GM04503 (cell line): Measurements from ENCODE around the gene TASOR.

Experiments used
- DNase-seq: peaks from one replicate; pipeline ENCODE4 v3.0.0-alpha.2; 2012; ENCODE audit warnings: low read depth

The TASOR gene

GRCh38 chr3:56688191-56688590 is 5.1 kb upstream of the TASOR start:
- no peak for DNase-seq

- DNase-seq = no peak
These were observed 964 bp upstream of the TASOR start for GRCh38 chr3:56684029-56684428.

GRCh38 chr3:56682462-56683121 is 473 bp downstream of the TASOR start:
- DNase-seq = peak; percentile 26

GRCh38 chr3:56681984-56682461 is 1.0 kb downstream of the TASOR start:
- no peak for DNase-seq

- no peak for DNase-seq
These were observed 2.9 kb downstream of the TASOR start for GRCh38 chr3:56680054-56680580.

- no peak for DNase-seq
These were observed 5.8 kb downstream of the TASOR start for GRCh38 chr3:56677286-56677685.

GRCh38 chr3:56673781-56674457 is 9.1 kb downstream of the TASOR start:
- no peak for DNase-seq

GRCh38 chr3:56667973-56668579 is 15.0 kb downstream of the TASOR start:
- DNase-seq = no peak

- no peak for DNase-seq
These were observed 18.2 kb downstream of the TASOR start for GRCh38 chr3:56664823-56665222.

GRCh38 chr3:56655709-56656108 is 27.4 kb downstream of the TASOR start:
- DNase-seq = no peak

- DNase-seq = no peak
These were observed 28.6 kb downstream of the TASOR start for GRCh38 chr3:56654460-56654859.

GRCh38 chr3:56645407-56645806 is 37.7 kb downstream of the TASOR start:
- DNase-seq = no peak

GRCh38 chr3:56633602-56634535 is 49.2 kb downstream of the TASOR start:
- DNase-seq = no peak
